Common myeloid progenitor, CD34-positive (primary cell): ENCODE data around the gene PRKCA.
"Not testable (repeated sequence)": the region's sequence is repeated elsewhere in the genome, so short reads cannot be mapped to it uniquely, and the experiment has no call there.

ENCODE experiments used
- CTCF ChIA-PET: fragments of 350-600 bp; sonication (Branson Sonifier 250); formaldehyde crosslinking; loops from one replicate; lab custom pipeline; 2021; ENCODE audit warnings: antibody characterized with exemption; lab: Charles Lee
- POLR2A ChIA-PET: fragments of 350-600 bp; sonication (Branson Sonifier 250); formaldehyde crosslinking; loops from one replicate; lab custom pipeline; 2021; ENCODE audit warnings: antibody characterized with exemption; lab: Charles Lee
- DNase-seq, 3 donors: peaks; one replicate each; pipeline versions ENCODE4 v3.0.0 to v3.0.0-alpha.2; 2013
- H3K27ac ChIP-seq, 2 experiments: 1 replicate in 1 of 2; 2 replicates in 1 of 2; pipeline ENCODE4 v1.7.0; 2013; ENCODE audit warnings: inconsistent platforms in 2 of 2, low read length in 2 of 2, mild to moderate bottlenecking in 2 of 2, low read depth in 1 of 2, moderate library complexity in 1 of 2; ENCODE audit not compliant: severe bottlenecking in 2 of 2, insufficient read depth in 1 of 2, poor library complexity in 1 of 2
- H3K27me3 ChIP-seq, 5 experiments: replicated peaks in 2 of 5; 1 replicate in 3 of 5; 2 replicates in 2 of 5; pipeline versions ENCODE4 v1.6.1 to v1.7.0; 2013; ENCODE audit warnings: low read length in 4 of 5, mild to moderate bottlenecking in 2 of 5, moderate library complexity in 2 of 5, inconsistent platforms in 1 of 5; ENCODE audit not compliant: insufficient read depth in 5 of 5, control insufficient read depth in 4 of 5
- H3K36me3 ChIP-seq, 4 experiments: 1 replicate in 2 of 4; 2 replicates in 2 of 4; pipeline versions ENCODE4 v1.6.1 to v1.7.0; 2013; ENCODE audit warnings: low read length in 3 of 4, control low read depth in 1 of 4, mild to moderate bottlenecking in 1 of 4; ENCODE audit not compliant: control insufficient read depth in 4 of 4, insufficient read depth in 4 of 4
- H3K4me1 ChIP-seq, 4 experiments: 1 replicate in 3 of 4; 2 replicates in 1 of 4; pipeline versions ENCODE4 v1.6.1 to v1.7.1; 2013; ENCODE audit warnings: low read length in 3 of 4, mild to moderate bottlenecking in 3 of 4, control low read depth in 1 of 4, inconsistent platforms in 1 of 4, moderate library complexity in 1 of 4; ENCODE audit not compliant: control insufficient read depth in 4 of 4, insufficient read depth in 4 of 4; ENCODE audit errors: control extremely low read depth in 1 of 4
- H3K4me3 ChIP-seq, 7 experiments: 1 replicate in 4 of 7; 2 replicates in 3 of 7; pipeline versions ENCODE4 v1.5.1 to v1.7.0; 2013; ENCODE audit warnings: mild to moderate bottlenecking in 7 of 7, low read length in 6 of 7, moderate library complexity in 6 of 7, inconsistent platforms in 2 of 7, low read depth in 2 of 7, control low read depth in 1 of 7; ENCODE audit not compliant: insufficient read depth in 4 of 7, control insufficient read depth in 1 of 7; ENCODE audit errors: extremely low read depth in 1 of 7
- H3K9me3 ChIP-seq, 5 experiments: 1 replicate in 4 of 5; 2 replicates in 1 of 5; pipeline versions ENCODE4 v1.6.1 to v1.7.1; 2013; ENCODE audit warnings: low read length in 4 of 5, mild to moderate bottlenecking in 2 of 5, inconsistent platforms in 1 of 5, low read depth in 1 of 5, moderate library complexity in 1 of 5; ENCODE audit not compliant: control insufficient read depth in 4 of 5, insufficient read depth in 2 of 5; ENCODE audit errors: control extremely low read depth in 1 of 5
- WGBS: methylation state at CpG from one replicate; pipeline ENCODE4 v1.1.5; 2013; ENCODE audit not compliant: insufficient coverage; 5-methylcytosine and 5-hydroxymethylcytosine counted together

The PRKCA gene

GRCh38 chr17:66324381-66325004 is 22.1 kb downstream of the PRKCA start:
- CTCF ChIA-PET, POLR2A ChIA-PET: not testable (repeated sequence)
- 100% methylated on average over 1 of the region's 3 CpGs for WGBS

GRCh38 chr17:66326476-66327047 is 24.1 kb downstream of the PRKCA start:
- Histone ChIP-seq H3K27ac (no peak overlapping the region), H3K27me3 (no peaks in the 10 kb centered on the region), H3K4me3 (no peak overlapping the region), H3K9me3 (peaks cover 0 to 8% (median 3%) of the 10 kb centered on the region in 5 experiments), H3K4me1 (no peaks in the 10 kb centered on the region), H3K36me3 (no peaks in the 10 kb centered on the region)
- DNase-seq = no peak
- POLR2A ChIA-PET = no interaction called here
- WGBS = 100% methylated on average over 1 of the region's 2 CpGs
- CTCF ChIA-PET = no interaction called here

More at GRCh38 chr17:66324381-66325004, 22.1 kb downstream of the PRKCA start:
- not testable (repeated sequence) for H3K27ac ChIP-seq, H3K27me3 ChIP-seq, DNase-seq, H3K36me3 ChIP-seq, H3K9me3 ChIP-seq, H3K4me1 ChIP-seq, H3K4me3 ChIP-seq

DNA sequence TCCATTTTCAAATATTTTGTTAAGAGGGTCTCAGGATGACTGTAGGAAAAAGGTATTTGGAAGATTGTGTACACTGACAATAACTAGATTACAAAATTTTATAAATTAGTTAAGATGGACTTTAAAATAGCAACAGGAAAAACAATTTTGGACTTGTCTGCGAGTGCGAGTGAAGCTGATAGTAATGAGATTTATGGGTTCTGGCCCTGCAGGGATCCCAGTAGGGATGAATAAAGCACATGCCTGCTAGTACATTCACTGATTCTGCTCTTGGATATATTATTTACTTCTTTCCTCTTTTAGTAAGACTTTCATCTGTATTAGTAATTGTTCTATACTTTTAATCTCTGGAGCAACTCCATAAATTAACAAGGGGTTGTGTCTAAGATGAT is 28.2 kb downstream of the PRKCA start:
- Histone ChIP-seq H3K36me3 (no peaks in the 10 kb centered on the region), H3K27ac (no peak overlapping the region), H3K9me3 (no peaks in the 10 kb centered on the region), H3K4me1 (no peaks in the 10 kb centered on the region), H3K27me3 (no peaks in the 10 kb centered on the region), H3K4me3 (no peak overlapping the region)
- DNase-seq = no peak
- CTCF ChIA-PET = interaction anchor here (1.1 kb wide), 1 partner anchor 236 kb away, joined by 3 read pairs; no protein-coding TSS in a partner anchor
- POLR2A ChIA-PET = no interaction called here
- WGBS = 83% methylated on average over 2 of the region's 2 CpGs

- CTCF ChIA-PET = no interaction called here
- peak overlapping the region in 1 of 2 experiments; percentile 9 for H3K27ac ChIP-seq
- no peaks in the 10 kb centered on the region for H3K36me3 ChIP-seq
- H3K9me3 ChIP-seq = no peaks in the 10 kb centered on the region
- POLR2A ChIA-PET = no interaction called here
- peak in 1 of 3 donors; percentile 16 for DNase-seq
- no peak overlapping the region for H3K4me3 ChIP-seq
- H3K27me3 ChIP-seq = no peaks in the 10 kb centered on the region
- H3K4me1 ChIP-seq = no peaks in the 10 kb centered on the region
- 63% methylated on average over 4 of the region's 8 CpGs for WGBS
These were observed 28.8 kb downstream of the PRKCA start for GRCh38 chr17:66331038-66331816.

- ChIA-PET CTCF (interaction anchor here (1.1 kb wide), 1 partner anchor 19 kb away, joined by 3 read pairs; no protein-coding TSS in a partner anchor), POLR2A (no interaction called here)
- H3K4me3 ChIP-seq = no peak overlapping the region
- no peaks in the 10 kb centered on the region for H3K9me3 ChIP-seq
- no peaks in the 10 kb centered on the region for H3K36me3 ChIP-seq
- no peak overlapping the region for H3K27ac ChIP-seq
- DNase-seq = no peak
- WGBS = no CpG with 5 or more reads among the region's 1 CpG
- peaks cover 0 to 3% (median 0%) of the 10 kb centered on the region in 4 experiments for H3K4me1 ChIP-seq
- H3K27me3 ChIP-seq = no peaks in the 10 kb centered on the region
These were observed 33.4 kb downstream of the PRKCA start for GRCh38 chr17:66335797-66336196.

GRCh38 chr17:66337268-66337667 is 34.9 kb downstream of the PRKCA start:
- Histone ChIP-seq H3K27me3 (no peaks in the 10 kb centered on the region), H3K4me1 (peaks cover 0 to 3% (median 0%) of the 10 kb centered on the region in 4 experiments), H3K9me3 (no peaks in the 10 kb centered on the region), H3K27ac (no peak overlapping the region), H3K4me3 (no peak overlapping the region), H3K36me3 (no peaks in the 10 kb centered on the region)
- no peak for DNase-seq
- ChIA-PET CTCF (no interaction called here), POLR2A (no interaction called here)
- 97% methylated on average over 4 of the region's 6 CpGs for WGBS
